GM19239 (cell line): Measurements from ENCODE around the gene RAB5IF.

ENCODE experiments used
- DNase-seq: peaks from one replicate; pipeline ENCODE4 v3.0.0; 2011; ENCODE audit warnings: low spot score; ENCODE audit not compliant: insufficient read length
- FAIRE-seq: peaks from 2 replicates; lab custom pipeline; 2011; peaks lifted over from hg19 to GRCh38; lab: Jason Lieb, UNC

RAB5IF gene

GRCh38 chr20:36654506-36654905, 48.9 kb downstream of the RAB5IF start:
- no peak for FAIRE-seq

GRCh38 chr20:36655004-36655403, 49.4 kb downstream of the RAB5IF start:
- DNase-seq (no peak), FAIRE-seq (no peak)

More at GRCh38 chr20:36654506-36654905, 48.9 kb downstream of the RAB5IF start:
- DNase-seq, result no peak

DNA sequence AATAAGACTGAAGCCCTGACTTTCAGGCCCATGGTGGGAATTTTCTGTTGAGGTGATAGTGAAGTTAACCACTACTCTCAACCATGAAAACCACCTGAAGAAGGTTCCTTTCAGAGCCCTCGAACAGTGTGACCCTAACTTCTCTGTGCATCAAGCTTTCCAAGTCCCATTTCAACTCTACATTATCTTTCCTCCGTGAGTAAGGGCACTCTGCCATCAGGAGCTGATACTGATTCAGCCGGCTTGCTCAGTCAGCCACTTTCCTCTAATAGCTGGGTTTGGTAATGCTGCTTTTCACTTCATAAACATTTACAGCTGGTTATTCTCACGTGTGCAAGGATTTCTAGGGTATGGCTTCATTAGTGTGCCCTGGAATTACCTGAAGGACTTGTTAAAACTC, 51.2 kb downstream of the RAB5IF start:
- FAIRE-seq (no peak), DNase-seq (no peak)

- DNase-seq (no peak), FAIRE-seq (no peak)
Measured at GRCh38 chr20:36658300-36658699, 52.7 kb downstream of the RAB5IF start.
